AG10803 (cell line): ENCODE results near the gene PPP1CC.
"Not testable (repeated sequence)": the region's sequence is repeated elsewhere in the genome, so short reads cannot be mapped to it uniquely, and the experiment has no call there.

ENCODE experiments used
- DNase-seq: peaks from one replicate; pipeline ENCODE4 v3.0.0; 2010; ENCODE audit warnings: low read depth
- H3K4me3 ChIP-seq: 2 replicates; pipeline ENCODE4 v1.5.1; 2011; ENCODE audit warnings: mild to moderate bottlenecking, low read length, control low read depth
- TF ChIP-seq, protein P1 (sequence below): conservative IDR thresholded peaks from 2 replicates; pipeline ENCODE4 v1.5.1; 2011; ENCODE audit warnings: mild to moderate bottlenecking, low read length, control low read depth, inconsistent platforms

PPP1CC gene

DNA sequence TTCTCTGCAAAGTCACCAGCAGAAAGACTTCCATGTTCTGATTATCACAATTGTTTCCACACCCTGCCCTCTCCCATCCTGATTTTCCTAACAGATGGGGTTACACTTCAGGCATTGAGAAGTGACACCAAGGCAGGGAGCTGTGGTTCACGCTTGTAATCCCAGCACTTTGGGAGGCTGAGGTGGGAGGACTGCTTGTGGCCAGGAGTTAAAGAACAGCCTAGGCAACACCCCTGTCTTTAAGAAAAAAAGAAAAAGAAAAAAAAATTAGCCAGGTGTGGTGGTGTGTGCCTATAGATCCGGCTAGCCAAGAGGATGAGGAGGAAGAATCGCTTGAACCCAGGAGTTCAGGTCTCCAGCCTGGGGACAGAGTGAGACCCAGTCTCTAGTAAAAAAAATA lies 5.2 kb downstream of the PPP1CC start:
- no peak for DNase-seq
- TF ChIP-seq, protein P1, sequence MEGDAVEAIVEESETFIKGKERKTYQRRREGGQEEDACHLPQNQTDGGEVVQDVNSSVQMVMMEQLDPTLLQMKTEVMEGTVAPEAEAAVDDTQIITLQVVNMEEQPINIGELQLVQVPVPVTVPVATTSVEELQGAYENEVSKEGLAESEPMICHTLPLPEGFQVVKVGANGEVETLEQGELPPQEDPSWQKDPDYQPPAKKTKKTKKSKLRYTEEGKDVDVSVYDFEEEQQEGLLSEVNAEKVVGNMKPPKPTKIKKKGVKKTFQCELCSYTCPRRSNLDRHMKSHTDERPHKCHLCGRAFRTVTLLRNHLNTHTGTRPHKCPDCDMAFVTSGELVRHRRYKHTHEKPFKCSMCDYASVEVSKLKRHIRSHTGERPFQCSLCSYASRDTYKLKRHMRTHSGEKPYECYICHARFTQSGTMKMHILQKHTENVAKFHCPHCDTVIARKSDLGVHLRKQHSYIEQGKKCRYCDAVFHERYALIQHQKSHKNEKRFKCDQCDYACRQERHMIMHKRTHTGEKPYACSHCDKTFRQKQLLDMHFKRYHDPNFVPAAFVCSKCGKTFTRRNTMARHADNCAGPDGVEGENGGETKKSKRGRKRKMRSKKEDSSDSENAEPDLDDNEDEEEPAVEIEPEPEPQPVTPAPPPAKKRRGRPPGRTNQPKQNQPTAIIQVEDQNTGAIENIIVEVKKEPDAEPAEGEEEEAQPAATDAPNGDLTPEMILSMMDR = no peak
- no peak overlapping the region for H3K4me3 ChIP-seq

DNA sequence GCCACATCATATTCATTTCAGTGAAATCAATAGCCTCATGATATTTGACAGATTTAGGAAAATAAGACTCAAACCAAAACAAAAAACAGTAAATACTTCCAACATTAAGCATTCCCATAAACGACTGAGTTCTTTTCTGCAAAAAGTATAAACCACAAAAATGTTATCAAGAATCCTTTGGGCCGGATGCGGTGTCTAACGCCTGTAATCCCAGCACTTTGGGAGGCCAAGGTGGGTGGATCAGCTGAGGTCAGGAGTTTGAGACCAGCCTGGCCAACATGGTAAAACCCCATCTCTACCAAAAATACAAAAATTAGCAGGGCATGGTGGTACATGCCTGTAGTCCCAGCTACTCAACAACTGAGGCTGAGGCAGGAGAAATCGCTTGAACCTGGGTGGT lies 5.7 kb downstream of the PPP1CC start:
- not testable (repeated sequence) for H3K4me3 ChIP-seq
- DNase-seq = peak; percentile 67

DNA sequence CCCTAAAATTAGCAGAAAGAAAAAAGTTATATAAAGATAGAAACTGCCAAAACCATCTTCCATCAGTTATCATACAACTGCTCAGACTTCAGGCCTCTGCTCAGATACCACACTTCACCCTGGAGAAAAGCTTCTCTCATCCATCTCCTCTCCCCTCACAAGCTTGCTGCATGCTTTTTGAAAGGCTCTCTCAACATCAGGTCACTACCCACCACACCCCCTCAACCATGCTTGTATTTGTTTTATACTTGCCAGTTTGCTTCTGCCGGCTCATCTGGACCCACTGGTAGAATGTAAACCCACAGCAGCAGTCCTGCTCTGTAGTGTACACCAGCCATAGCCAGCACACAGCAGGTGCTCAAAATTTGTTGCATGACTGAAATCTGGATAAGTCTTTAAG lies 8.8 kb downstream of the PPP1CC start:
- H3K4me3 ChIP-seq = no peak overlapping the region
- TF ChIP-seq, protein P1 = no peak
- DNase-seq = no peak

DNA sequence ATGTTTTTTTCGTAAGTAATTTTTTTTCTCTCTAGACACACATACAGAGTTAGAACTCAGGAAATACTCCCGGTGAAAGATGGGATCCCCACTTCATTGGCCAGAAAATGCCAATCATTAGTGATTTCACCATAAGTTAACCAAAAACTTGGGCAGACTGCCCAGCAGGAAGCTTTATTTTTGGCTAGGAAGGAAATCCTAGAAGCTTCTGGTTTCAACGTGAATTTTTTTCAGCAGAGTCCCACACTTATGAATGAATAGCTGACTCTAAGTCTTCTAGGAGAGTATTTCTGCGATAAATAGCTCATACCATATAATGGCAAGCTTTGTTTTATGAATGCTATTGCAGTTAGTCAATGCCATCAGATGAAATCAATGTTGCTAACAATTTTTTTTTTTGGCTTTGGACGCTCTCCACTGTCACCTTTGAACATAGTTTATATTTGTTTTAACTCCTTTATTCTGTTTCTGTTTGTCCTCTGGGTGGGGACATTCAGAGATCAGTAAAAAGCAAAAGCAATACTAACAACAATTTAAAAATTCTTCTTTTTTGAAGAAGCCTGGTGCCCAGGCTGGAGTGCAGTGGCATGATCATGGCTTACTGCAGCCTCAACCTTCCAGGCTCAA lies 9.5 kb downstream of the PPP1CC start:
- TF ChIP-seq, protein P1 = no peak
- no peak overlapping the region for H3K4me3 ChIP-seq
- peak; percentile 77 for DNase-seq

DNA sequence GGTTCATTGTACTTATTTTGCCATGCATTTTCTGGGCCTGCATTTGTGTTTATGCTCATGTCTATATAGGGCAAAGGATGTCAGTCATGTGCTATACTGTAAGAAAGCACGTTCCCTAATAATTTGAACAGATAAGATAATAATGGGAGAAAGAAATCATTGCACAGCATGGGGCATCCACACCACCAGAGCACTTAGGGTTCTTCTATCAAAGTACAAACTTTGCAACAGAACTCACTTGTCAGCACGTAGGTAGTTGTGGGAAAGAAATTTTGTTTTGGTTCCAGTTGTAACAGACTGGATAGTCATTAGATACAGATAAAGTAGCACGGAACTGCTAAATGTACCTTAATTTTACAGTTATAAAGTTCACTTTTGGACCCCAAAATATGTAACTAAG lies 10.1 kb downstream of the PPP1CC start:
- TF ChIP-seq, protein P1 = no peak
- no peak overlapping the region for H3K4me3 ChIP-seq
- no peak for DNase-seq

DNA sequence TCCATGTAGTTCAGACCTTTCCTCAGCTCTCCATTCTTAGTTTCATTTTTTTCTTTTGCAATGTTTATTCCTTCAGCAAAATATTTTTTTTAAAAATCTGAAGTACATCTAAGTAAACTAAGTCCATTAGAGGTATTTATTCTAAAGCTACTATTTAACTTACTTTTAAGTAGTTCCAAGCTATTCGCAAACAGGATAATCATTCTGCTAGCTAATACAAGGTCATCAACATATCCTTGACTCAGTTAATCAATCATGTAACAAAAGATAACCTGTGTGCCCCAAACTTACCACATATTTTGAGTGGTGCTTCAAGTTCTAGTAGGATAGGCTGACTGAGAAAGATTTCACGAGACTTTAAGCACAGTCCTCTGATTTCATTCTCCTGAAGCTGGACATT lies 11.2 kb downstream of the PPP1CC start:
- TF ChIP-seq, protein P1 = no peak
- no peak overlapping the region for H3K4me3 ChIP-seq
- DNase-seq = no peak

DNA sequence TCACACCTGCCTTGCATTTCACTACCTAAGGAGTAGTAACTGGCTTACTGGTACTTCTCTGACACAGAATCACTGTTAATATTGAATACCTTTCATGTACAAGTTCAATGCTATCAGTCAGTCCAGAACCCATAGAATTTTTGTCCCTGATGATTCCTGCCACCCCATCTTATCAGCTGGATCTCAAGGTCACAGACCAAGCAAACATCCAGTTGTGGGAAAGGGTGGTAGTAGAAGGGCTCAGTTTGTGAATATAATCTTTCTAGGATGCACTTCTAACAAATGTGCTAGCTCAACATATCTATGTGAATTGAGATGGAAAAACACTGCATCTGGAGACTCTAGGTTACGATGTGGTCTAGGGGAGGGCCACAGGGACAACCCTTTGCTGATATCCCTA lies 14.1 kb downstream of the PPP1CC start:
- no peak overlapping the region for H3K4me3 ChIP-seq
- DNase-seq = no peak
- TF ChIP-seq, protein P1 = no peak

DNA sequence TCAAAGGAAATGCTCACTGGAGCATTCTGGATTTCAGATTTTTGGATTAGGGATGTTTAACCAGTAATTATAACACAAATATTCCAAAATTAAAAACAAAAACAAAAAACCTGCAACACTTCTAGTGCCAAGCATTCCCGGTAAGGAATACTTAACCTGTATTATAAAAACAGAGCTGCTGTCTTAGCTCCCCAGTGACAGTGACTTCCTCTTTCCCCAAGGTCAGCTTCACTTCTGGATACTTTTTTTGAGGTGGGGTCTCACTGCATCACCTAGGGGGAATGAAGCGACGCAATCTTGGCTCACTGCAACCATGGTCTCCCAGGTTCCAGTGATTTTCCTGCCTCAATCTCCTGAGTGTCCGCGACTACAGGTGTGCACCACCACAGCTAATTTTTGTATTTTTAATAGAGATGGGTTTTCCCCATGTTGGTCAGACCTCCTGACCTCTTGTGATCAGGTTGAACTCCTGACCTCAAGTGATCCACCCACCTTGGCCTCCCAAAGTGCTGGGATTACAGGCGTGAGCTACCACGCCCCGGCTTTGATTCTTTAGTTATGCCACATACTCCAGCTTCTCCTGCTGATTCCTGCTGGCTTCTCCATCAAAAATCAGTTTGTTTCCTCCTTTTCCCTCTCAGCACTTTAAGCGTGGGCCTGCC lies 15.9 kb downstream of the PPP1CC start:
- TF ChIP-seq, protein P1 = no peak
- no peak overlapping the region for H3K4me3 ChIP-seq
- no peak for DNase-seq
